ENCODE results near the gene TRAT1.

The TRAT1 gene

DNA sequence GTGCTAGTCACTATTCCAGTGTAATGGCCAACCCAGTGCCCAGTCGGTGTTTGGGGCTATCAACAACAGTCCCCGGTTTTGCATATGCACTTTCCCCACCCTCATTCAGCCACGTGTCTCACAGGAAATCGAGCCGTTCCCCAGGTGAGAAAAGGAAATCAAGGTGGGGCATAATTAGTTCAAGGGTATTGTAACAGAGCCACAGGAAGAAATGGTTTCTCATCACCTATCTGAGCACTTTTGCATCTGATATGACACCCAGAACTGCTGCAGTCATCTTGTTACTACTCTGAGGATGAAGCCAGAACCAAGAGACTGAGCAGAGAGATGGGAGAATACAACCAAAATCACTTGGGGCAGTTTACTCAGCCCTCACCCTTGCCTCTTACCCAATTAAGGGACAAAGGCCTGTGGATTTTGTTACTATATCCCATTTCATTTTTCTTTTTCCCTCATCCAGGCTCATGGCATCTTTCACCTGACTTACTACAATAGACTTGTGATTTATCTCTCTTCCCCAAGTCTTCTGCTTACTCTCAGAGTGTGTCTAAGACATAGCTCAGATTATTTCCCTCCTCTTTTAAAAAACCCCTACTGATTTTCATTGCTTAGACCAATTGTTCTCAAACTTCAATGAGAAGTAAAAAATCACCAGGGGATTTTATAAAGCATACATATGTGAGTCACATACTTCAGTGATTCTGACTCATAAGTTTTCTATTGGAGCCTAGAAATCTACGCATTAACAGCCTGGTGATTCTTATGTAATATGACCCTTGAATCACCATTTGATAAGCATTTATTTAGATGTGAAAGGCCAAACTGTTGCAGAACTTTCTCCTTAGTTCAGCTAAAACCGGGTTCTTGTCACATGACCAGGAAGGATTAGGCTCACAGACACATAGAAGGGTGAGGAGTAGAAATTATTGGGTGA is 40.5 kb downstream of the TRAT1 start:
- DNase-seq = no peak

- DNase-seq = no peak
Measured at GRCh38 chr3:108863799-108864135, 41.2 kb downstream of the TRAT1 start.

DNA sequence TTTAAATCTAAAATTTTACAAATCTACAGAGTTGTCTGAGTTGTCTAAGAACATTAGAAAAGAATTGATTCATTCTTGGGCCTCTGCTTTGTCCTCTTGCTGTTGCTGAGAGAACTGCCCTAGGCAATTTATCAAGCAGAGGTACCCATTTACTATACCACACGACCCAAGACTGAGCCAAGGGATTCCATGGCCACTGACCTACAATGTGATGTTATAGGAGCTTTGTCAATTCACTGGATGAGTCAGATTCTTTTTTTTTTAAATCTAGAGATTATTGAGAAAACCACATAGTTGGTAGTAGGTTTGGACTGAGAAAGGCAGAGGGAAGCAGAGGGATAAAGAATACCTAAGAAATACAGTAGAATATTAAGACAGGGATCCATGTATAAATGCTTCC is 55.3 kb downstream of the TRAT1 start:
- no peak for DNase-seq

DNA sequence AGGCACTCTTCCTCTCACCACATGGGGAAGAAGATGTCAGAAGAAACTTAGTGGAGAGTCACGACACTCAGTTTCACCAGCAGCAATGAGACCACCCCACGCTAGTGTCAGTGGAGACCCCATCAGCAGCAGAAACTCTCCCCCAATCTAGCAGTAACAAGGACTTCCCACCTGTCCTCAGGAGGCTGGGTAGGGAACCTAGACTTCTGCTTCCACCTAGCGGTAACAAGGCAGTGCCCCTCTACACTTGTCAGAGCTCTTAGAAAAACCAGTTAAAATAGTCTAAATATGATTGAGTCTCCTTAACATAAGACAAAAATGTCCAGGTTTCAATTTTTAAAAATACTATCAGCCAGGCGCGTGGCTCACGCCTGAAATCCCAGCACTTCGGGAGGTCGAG is 57.3 kb downstream of the TRAT1 start:
- no peak for DNase-seq

- DNase-seq = no peak
Measured at GRCh38 chr3:108882762-108883161, 60.2 kb downstream of the TRAT1 start.

- no peak for DNase-seq
Measured at GRCh38 chr3:108883373-108883772, 60.8 kb downstream of the TRAT1 start.

DNA sequence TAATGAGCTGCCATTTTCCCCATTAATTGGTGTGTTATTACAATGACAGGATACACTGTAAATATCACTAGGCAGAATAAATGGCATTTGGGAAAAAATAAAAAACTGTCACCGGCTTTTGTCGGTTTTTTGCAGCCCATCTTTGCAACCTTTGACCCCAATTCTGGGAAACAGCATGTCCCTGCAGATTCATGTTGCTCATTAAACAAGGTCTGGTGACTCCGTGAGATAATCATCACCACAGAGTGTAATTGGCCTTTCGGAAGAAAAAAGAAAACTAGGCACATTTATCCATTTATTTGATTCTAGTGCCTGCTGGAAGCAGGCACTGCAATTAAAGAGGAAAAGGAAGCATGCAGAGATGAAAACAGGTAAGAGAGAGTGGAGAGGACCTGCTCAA is 64.5 kb downstream of the TRAT1 start:
- DNase-seq = no peak

DNA sequence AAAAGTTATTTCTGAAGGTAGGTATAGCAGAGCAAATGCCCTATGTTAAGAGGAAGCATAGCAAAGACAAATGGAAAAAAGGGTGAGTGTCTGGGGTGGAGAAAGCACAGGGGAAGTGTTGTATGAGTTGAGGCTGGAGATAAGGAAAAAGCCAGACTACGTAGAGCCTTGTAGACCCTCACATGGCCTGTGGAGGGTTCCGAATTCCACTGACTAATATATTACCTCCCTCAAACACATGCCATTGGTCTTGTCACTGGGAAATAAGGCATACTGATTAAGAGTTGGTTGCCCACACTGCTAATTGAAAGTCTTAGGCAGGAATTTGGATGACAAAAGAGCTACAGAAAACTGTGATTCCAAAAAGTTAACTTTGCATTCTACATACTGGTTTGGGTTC is 65.2 kb downstream of the TRAT1 start:
- DNase-seq = no peak

DNA sequence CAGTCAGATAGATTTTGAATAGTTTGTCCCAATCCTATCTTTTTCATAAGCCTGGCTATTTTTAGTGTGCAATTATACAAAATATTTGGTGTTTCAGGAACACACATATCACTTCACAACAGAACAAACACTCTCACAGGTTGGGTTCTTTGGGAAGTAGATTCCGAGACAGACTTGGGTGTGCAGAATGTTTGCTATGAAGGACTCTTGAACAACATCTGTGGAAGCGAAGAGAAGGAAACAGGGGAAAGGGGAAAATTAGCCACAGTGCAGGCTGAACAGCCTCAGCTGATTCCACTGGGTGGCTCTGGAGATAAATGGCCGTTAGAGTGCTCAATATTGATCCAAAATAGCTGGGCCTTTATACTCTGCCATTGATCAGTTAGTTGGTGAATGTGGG is 69.2 kb downstream of the TRAT1 start:
- no peak for DNase-seq

- no peak for DNase-seq
Measured at GRCh38 chr3:108894981-108895380, 72.4 kb downstream of the TRAT1 start.

GRCh38 chr3:108897883-108898282 is 75.3 kb downstream of the TRAT1 start:
- DNase-seq = no peak

GRCh38 chr3:108899530-108899929 is 76.9 kb downstream of the TRAT1 start:
- DNase-seq = no peak
